UCSD-AML1 (cell line): Measurements from ENCODE around the gene CELF5.
A peak's percentile ranks its signal among the peaks of the same experiment; 100 is the strongest.
"Not testable (repeated sequence)": the region's sequence is repeated elsewhere in the genome, so short reads cannot be mapped to it uniquely, and the experiment has no call there.

ENCODE experiments used
- DNase-seq: peaks from one replicate; lab custom pipeline; 2025; ENCODE audit not compliant: unreplicated experiment; lab: John Stamatoyannopoulos, UW

Gene CELF5

GRCh38 chr19:3340340-3340739 lies 115.9 kb downstream of the CELF5 start:
- no peak for DNase-seq

- DNase-seq, result no peak
Observed at GRCh38 chr19:3342246-3342645, 117.8 kb downstream of the CELF5 start.

- not testable (repeated sequence) for DNase-seq
Observed at GRCh38 chr19:3342962-3343361, 118.5 kb downstream of the CELF5 start.

GRCh38 chr19:3343619-3344502 lies 119.4 kb downstream of the CELF5 start:
- peak; percentile 86 for DNase-seq

- DNase-seq, result no peak
Observed at GRCh38 chr19:3344608-3345598, 120.4 kb downstream of the CELF5 start.

GRCh38 chr19:3345850-3346460 lies 121.5 kb downstream of the CELF5 start:
- no peak for DNase-seq
